Measurements from ENCODE around the gene OCIAD2. TPM values are rescaled to one million over a fixed set of nuclear protein-coding genes. Genes with fewer than 3 reads are reported as not detected.
A peak's percentile ranks its signal among the peaks of the same experiment; 100 is the strongest.

Gene OCIAD2
- total RNA-seq, 2 experiments from 2014 or later: 65.9 to 102 TPM

DNA sequence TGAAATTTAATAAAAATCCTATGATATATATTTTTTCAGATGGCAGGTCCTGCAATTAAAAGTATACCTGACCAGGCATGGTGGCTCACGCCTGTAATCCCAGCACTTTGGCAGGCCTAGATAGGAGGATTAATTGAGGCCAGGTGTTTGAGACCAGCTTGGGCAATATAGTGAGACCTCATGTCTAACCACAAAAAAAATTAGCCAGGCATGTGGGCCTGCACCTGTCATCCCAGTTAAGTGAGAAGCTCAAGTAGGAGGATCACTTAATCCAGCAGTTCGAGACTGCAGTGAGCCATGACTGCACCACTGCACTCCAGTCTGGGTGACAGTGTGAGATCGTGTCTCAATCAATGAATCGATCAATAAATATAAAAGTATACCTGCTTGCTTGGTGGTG, 2.5 kb downstream of the OCIAD2 start:
- H3K4me3 ChIP-seq (ENCODE audit: low read depth, low read length, poor library complexity, severe bottlenecking): no peak overlapping the region
- peak overlapping the region; percentile 78; the same call in 1 of the 2 replicates for H3K4me2 ChIP-seq (ENCODE audit: low read length)
- H3K9me2 ChIP-seq (ENCODE audit: insufficient read depth, low read length): no peaks in the 10 kb centered on the region
- no peaks in the 10 kb centered on the region for H4K20me1 ChIP-seq (ENCODE audit: insufficient read depth, low read length)
- POLR2A ChIA-PET: interaction anchor here (0.6 to 0.7 kb wide), 3 partner anchors 28 to 252 kb away, joined by 3 to 6 read pairs (median 5); no protein-coding TSS in a partner anchor
- intact Hi-C loops (cut with micrococcal nuclease; ENCODE audit: unreplicated experiment): no loop called here
- H3K79me2 ChIP-seq (ENCODE audit: insufficient read depth, low read depth, low read length): peaks cover 25% of the 10 kb centered on the region
- peaks cover 51% of the 10 kb centered on the region for H3K36me3 ChIP-seq (ENCODE audit: insufficient read depth, low read length)
- H3K9me3 ChIP-seq (ENCODE audit: low read length): no peaks in the 10 kb centered on the region
- peak; percentile 45 for DNase-seq (ENCODE audit: low spot score)
- no peak overlapping the region for H2AFZ ChIP-seq (ENCODE audit: low read length)
- no peak overlapping the region for H3K27ac ChIP-seq (ENCODE audit: low read depth, low read length, poor library complexity, severe bottlenecking)
- no peak for TF ChIP-seq EZH2phosphoT487 (IDR thresholded peaks at IDR 0.05; ENCODE audit: borderline replicate concordance, low read depth, low read length)
- TF ChIP-seq, protein P1, sequence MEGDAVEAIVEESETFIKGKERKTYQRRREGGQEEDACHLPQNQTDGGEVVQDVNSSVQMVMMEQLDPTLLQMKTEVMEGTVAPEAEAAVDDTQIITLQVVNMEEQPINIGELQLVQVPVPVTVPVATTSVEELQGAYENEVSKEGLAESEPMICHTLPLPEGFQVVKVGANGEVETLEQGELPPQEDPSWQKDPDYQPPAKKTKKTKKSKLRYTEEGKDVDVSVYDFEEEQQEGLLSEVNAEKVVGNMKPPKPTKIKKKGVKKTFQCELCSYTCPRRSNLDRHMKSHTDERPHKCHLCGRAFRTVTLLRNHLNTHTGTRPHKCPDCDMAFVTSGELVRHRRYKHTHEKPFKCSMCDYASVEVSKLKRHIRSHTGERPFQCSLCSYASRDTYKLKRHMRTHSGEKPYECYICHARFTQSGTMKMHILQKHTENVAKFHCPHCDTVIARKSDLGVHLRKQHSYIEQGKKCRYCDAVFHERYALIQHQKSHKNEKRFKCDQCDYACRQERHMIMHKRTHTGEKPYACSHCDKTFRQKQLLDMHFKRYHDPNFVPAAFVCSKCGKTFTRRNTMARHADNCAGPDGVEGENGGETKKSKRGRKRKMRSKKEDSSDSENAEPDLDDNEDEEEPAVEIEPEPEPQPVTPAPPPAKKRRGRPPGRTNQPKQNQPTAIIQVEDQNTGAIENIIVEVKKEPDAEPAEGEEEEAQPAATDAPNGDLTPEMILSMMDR (conservative IDR thresholded peaks at IDR 0.05; ENCODE audit: low read length): no peak
- no TSS peak for BruUV-seq (replicated peaks)
- H3K4me1 ChIP-seq (ENCODE audit: insufficient read depth, low read length, poor library complexity, severe bottlenecking): peaks cover 37% of the 10 kb centered on the region
- CTCF ChIA-PET (ENCODE audit: unreplicated experiment): no interaction called here

GRCh38 chr4:48902266-48902665, 4.3 kb downstream of the OCIAD2 start:
- no TSS peak for BruUV-seq (replicated peaks)
- no peak for DNase-seq (ENCODE audit: low spot score)

DNA sequence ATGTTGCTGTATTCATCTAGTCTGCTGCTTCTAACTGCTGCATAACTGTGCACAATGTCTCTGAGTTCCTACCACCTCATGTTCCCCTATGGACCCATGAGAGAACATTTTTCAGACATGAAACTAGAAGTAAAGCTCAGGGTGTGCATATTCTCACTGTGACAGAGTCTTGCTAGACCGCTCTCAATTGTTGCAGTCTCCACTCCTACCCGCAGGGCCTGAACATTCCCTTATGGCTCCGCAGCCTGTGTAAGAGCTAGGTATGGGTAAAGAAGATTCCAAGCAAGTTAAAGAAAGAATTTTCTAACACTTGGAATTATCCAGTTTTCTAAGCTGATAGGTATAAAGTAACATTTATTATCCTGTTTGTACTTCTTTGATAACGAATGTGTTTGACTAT, 5.4 kb downstream of the OCIAD2 start:
- intact Hi-C loops (cut with micrococcal nuclease; ENCODE audit: unreplicated experiment): no loop called here
- no peak overlapping the region for H3K27ac ChIP-seq (ENCODE audit: low read depth, low read length, poor library complexity, severe bottlenecking)
- ChIA-PET POLR2A (interaction anchor here (0.6 kb wide), 3 partner anchors 9 to 704 kb away, joined by 3 to 6 read pairs (median 4); no protein-coding TSS in a partner anchor), CTCF (ENCODE audit: unreplicated experiment) (interaction anchor here (0.6 kb wide), 2 partner anchors 38 to 462 kb away, joined by 5 read pairs; no protein-coding TSS in a partner anchor)
- H3K79me2 ChIP-seq (ENCODE audit: insufficient read depth, low read depth, low read length): peaks cover 24% of the 10 kb centered on the region
- DNase-seq (ENCODE audit: low spot score): no peak
- H3K36me3 ChIP-seq (ENCODE audit: insufficient read depth, low read length): peaks cover 80% of the 10 kb centered on the region
- BruUV-seq (replicated peaks): no TSS peak
- H3K9me2 ChIP-seq (ENCODE audit: insufficient read depth, low read length): no peaks in the 10 kb centered on the region
- H3K4me1 ChIP-seq (ENCODE audit: insufficient read depth, low read length, poor library complexity, severe bottlenecking): peaks cover 36% of the 10 kb centered on the region
- H3K4me2 ChIP-seq (ENCODE audit: low read length): no peak overlapping the region
- H2AFZ ChIP-seq (ENCODE audit: low read length): no peak overlapping the region
- TF ChIP-seq, protein P1 (conservative IDR thresholded peaks at IDR 0.05; ENCODE audit: low read length): no peak
- no peak for TF ChIP-seq EZH2phosphoT487 (IDR thresholded peaks at IDR 0.05; ENCODE audit: borderline replicate concordance, low read depth, low read length)
- no peaks in the 10 kb centered on the region for H4K20me1 ChIP-seq (ENCODE audit: insufficient read depth, low read length)
- no peak overlapping the region for H3K4me3 ChIP-seq (ENCODE audit: low read depth, low read length, poor library complexity, severe bottlenecking)
- no peaks in the 10 kb centered on the region for H3K9me3 ChIP-seq (ENCODE audit: low read length)

More at GRCh38 chr4:48902266-48902665, 4.3 kb downstream of the OCIAD2 start:
- no peak overlapping the region for H3K27ac ChIP-seq (ENCODE audit: low read depth, low read length, poor library complexity, severe bottlenecking)
- TF ChIP-seq, protein P1 (conservative IDR thresholded peaks at IDR 0.05; ENCODE audit: low read length): no peak
- TF ChIP-seq EZH2phosphoT487 (IDR thresholded peaks at IDR 0.05; ENCODE audit: borderline replicate concordance, low read depth, low read length): no peak
- peaks cover 26% of the 10 kb centered on the region for H3K79me2 ChIP-seq (ENCODE audit: insufficient read depth, low read depth, low read length)
- ChIA-PET CTCF (ENCODE audit: unreplicated experiment) (no interaction called here), POLR2A (interaction anchor here (1.0 kb wide), 1 partner anchor 10 kb away, joined by 3 read pairs; no protein-coding TSS in a partner anchor)
- H3K4me2 ChIP-seq (ENCODE audit: low read length): no peak overlapping the region
- H3K4me1 ChIP-seq (ENCODE audit: insufficient read depth, low read length, poor library complexity, severe bottlenecking): peaks cover 42% of the 10 kb centered on the region
- no peaks in the 10 kb centered on the region for H3K9me2 ChIP-seq (ENCODE audit: insufficient read depth, low read length)
- no peak overlapping the region for H2AFZ ChIP-seq (ENCODE audit: low read length)
- H4K20me1 ChIP-seq (ENCODE audit: insufficient read depth, low read length): no peaks in the 10 kb centered on the region
- intact Hi-C loops (cut with micrococcal nuclease; ENCODE audit: unreplicated experiment): no loop called here
- H3K4me3 ChIP-seq (ENCODE audit: low read depth, low read length, poor library complexity, severe bottlenecking): no peak overlapping the region
- H3K9me3 ChIP-seq (ENCODE audit: low read length): no peaks in the 10 kb centered on the region
- H3K36me3 ChIP-seq (ENCODE audit: insufficient read depth, low read length): peaks cover 69% of the 10 kb centered on the region
